ENCODE results near the gene IVNS1ABP. TPM values are rescaled to one million over a fixed set of nuclear protein-coding genes. Genes with fewer than 3 reads are reported as not detected.

The IVNS1ABP gene
- total and polyA plus RNA-seq, 4 experiments from 2014 or later, result 74.0 to 187 (median 129) TPM

DNA sequence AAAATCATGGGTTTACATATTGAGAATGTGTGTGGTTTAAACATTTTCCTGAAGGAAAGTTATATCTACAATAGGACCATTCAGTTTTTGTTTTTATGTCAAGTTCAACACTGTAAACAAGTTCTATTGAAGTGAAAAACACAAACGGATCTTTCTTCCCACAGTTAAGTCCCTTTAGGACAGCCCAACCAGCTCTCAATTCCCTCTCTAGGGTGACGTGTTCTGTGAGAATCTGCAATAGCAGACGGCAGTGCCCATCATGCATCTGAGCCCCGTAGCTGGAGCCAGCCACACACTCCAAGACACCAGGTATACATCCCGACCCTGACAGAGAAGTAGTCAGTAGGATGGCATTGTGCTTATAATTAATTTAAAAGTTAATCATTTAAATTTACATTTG is 26.3 kb upstream of the IVNS1ABP start:
- Mint-ChIP-seq H3K27me3 (no peaks in the 10 kb centered on the region), H3K4me3 (no peak overlapping the region), H3K36me3 (no peaks in the 10 kb centered on the region), H3K4me1 (peaks cover 30 to 49% (median 34%) of the 10 kb centered on the region in 4 donors), H3K27ac (no peak overlapping the region), H3K9me3 (peaks cover 0 to 3% (median 0%) of the 10 kb centered on the region in 8 donors)
- intact Hi-C loops (cut with micrococcal nuclease), result no loop called here
- no peaks in the 10 kb centered on the region for H3K36me3 ChIP-seq (ENCODE audit: insufficient read depth, low read length)
- no peak overlapping the region for H3K4me3 ChIP-seq (ENCODE audit: low read length in 2 of 2)
- H3K27ac ChIP-seq (ENCODE audit: low read depth, low read length), result no peak overlapping the region
- no peaks in the 10 kb centered on the region for H3K9me3 ChIP-seq (ENCODE audit: control insufficient read depth in 1 of 2, low read length in 2 of 2)
- DNase-seq, result no peak
- POLR2A ChIA-PET (ENCODE audit: partially characterized antibody), result no interaction called here
- peaks cover 33% of the 10 kb centered on the region for H3K4me1 ChIP-seq (ENCODE audit: insufficient read depth, low read length)
- CTCF ChIA-PET (ENCODE audit: partially characterized antibody), result no interaction called here
- H3K27me3 ChIP-seq (ENCODE audit: insufficient read depth, low read length), result no peaks in the 10 kb centered on the region

DNA sequence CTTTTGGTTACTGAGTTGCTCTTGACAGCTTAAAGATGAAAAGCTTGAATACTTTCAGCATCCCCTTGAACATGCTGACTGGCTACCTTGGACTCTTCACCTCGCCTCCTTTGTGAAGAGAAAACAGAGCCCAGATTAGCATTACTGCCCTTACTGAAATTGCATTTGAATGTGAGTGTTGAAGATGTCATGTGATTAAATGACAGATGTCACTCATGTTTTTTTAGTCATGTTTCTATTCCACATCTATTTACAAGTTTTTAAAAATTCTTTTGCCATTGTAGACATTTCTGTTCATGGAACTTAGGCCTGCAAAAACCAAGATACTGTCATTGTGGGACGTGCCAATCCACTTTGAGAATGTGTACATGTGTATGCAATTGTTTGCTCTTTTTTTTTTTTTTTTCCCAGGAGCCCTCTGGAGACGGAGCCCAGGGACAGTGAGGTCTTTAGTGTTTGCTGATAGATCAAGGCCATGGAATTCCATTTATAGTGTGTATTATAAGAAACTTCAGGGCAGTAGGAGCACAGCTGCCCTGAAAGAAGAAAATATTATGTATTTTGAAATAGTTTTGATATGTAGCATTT is 25.7 kb upstream of the IVNS1ABP start:
- no peaks in the 10 kb centered on the region for H3K27me3 Mint-ChIP-seq
- Histone ChIP-seq H3K4me1 (ENCODE audit: insufficient read depth, low read length) (peaks cover 37% of the 10 kb centered on the region), H3K27ac (ENCODE audit: low read depth, low read length) (no peak overlapping the region), H3K9me3 (ENCODE audit: control insufficient read depth in 1 of 2, low read length in 2 of 2) (no peaks in the 10 kb centered on the region), H3K4me3 (ENCODE audit: low read length in 2 of 2) (no peak overlapping the region), H3K27me3 (ENCODE audit: insufficient read depth, low read length) (no peaks in the 10 kb centered on the region), H3K36me3 (ENCODE audit: insufficient read depth, low read length) (no peaks in the 10 kb centered on the region)
- ChIA-PET POLR2A (ENCODE audit: partially characterized antibody) (no interaction called here), CTCF (ENCODE audit: partially characterized antibody) (interaction anchor here (2.0 kb wide), 1 partner anchor 327 kb away, joined by 8 read pairs; no protein-coding TSS in a partner anchor)
- peaks cover 0 to 3% (median 0%) of the 10 kb centered on the region in 8 donors for H3K9me3 Mint-ChIP-seq
- peak overlapping the region in 1 of 7 donors; percentile 15 for H3K27ac Mint-ChIP-seq
- intact Hi-C loops (cut with micrococcal nuclease), result no loop called here
- no peak overlapping the region for H3K4me3 Mint-ChIP-seq
- DNase-seq, result no peak
- H3K4me1 Mint-ChIP-seq, result peaks cover 31 to 49% (median 36%) of the 10 kb centered on the region in 4 donors
- H3K36me3 Mint-ChIP-seq, result no peaks in the 10 kb centered on the region

DNA sequence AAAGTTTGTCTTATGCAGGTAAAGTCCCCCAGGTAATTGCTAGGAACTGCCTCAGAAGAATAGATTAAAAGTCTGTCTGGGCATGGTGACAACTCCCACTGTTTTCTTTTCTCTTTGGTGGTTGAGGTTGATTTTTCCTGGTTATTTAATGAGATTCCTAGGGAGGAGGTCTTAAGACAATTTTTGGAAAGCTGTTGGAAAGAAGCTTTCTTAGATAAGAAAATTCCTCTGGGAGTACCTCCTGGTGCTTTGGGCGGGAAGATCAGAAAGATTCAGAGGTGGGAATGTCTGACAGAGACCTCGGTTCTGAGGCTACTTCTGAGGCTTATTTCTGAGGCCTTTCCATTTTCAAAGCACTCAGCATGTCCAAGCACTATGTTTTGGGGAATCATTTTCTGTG is 25.0 kb upstream of the IVNS1ABP start:
- Mint-ChIP-seq H3K4me1 (peaks cover 34 to 50% (median 37%) of the 10 kb centered on the region in 4 donors), H3K4me3 (no peak overlapping the region), H3K36me3 (no peaks in the 10 kb centered on the region), H3K9me3 (peaks cover 0 to 3% (median 0%) of the 10 kb centered on the region in 8 donors), H3K27me3 (no peaks in the 10 kb centered on the region), H3K27ac (no peak overlapping the region)
- no peaks in the 10 kb centered on the region for H3K27me3 ChIP-seq (ENCODE audit: insufficient read depth, low read length)
- H3K36me3 ChIP-seq (ENCODE audit: insufficient read depth, low read length), result no peaks in the 10 kb centered on the region
- no peak overlapping the region for H3K4me3 ChIP-seq (ENCODE audit: low read length in 2 of 2)
- H3K4me1 ChIP-seq (ENCODE audit: insufficient read depth, low read length), result peaks cover 37% of the 10 kb centered on the region
- intact Hi-C loops (cut with micrococcal nuclease), result no loop called here
- ChIA-PET CTCF (ENCODE audit: partially characterized antibody) (interaction anchor here (2.0 kb wide), 1 partner anchor 328 kb away, joined by 8 read pairs; no protein-coding TSS in a partner anchor), POLR2A (ENCODE audit: partially characterized antibody) (interaction anchor here (1.1 kb wide), 1 partner anchor 25 kb away, joined by 5 read pairs; the partner anchor contains the start of gene IVNS1ABP)
- H3K27ac ChIP-seq (ENCODE audit: low read depth, low read length), result no peak overlapping the region
- no peak for DNase-seq
- no peaks in the 10 kb centered on the region for H3K9me3 ChIP-seq (ENCODE audit: control insufficient read depth in 1 of 2, low read length in 2 of 2)

DNA sequence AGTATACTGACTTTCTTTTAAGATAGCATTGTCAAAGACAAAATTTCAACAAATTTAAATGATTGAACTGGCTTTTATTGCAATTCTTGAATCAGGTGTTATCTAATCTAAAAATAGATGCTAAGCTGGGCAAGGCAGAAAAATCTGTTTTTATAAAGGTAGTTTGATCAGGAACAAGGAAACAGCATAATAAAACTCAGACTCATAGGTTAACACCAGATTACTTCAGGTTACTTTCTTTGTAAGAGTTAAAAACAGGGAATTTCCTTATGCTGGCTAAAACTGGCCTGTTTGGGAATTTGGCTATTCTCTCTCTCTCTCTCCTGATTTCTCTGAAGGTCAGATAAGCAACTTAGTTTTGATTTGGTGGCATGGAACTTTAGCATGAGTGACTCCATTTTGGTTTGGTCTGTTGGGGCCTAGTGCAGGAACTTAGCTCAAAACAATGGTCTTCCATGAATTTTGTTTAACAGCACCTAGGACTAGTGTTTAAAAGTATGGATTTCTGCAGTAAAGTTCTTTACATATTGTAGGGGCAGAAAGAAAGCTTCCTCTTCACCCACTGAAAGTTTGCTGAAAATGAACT is 24.2 kb upstream of the IVNS1ABP start:
- Mint-ChIP-seq H3K4me1 (peaks cover 32 to 53% (median 34%) of the 10 kb centered on the region in 4 donors), H3K36me3 (no peaks in the 10 kb centered on the region), H3K27me3 (no peaks in the 10 kb centered on the region), H3K4me3 (no peak overlapping the region), H3K27ac (peak overlapping the region in 2 of 7 donors; percentile 24 to 88), H3K9me3 (peaks cover 0 to 3% (median 0%) of the 10 kb centered on the region in 8 donors)
- ChIA-PET CTCF (ENCODE audit: partially characterized antibody) (interaction anchor here (2.0 kb wide), 1 partner anchor 329 kb away, joined by 8 read pairs; no protein-coding TSS in a partner anchor), POLR2A (ENCODE audit: partially characterized antibody) (interaction anchor here (1.1 kb wide), 1 partner anchor 24 kb away, joined by 5 read pairs; the partner anchor contains the start of gene IVNS1ABP)
- DNase-seq, result no peak
- intact Hi-C loops (cut with micrococcal nuclease), result no loop called here
- no peak overlapping the region for H3K27ac ChIP-seq (ENCODE audit: low read depth, low read length)
- peaks cover 37% of the 10 kb centered on the region for H3K4me1 ChIP-seq (ENCODE audit: insufficient read depth, low read length)
- no peaks in the 10 kb centered on the region for H3K27me3 ChIP-seq (ENCODE audit: insufficient read depth, low read length)
- H3K9me3 ChIP-seq (ENCODE audit: control insufficient read depth in 1 of 2, low read length in 2 of 2), result no peaks in the 10 kb centered on the region
- H3K36me3 ChIP-seq (ENCODE audit: insufficient read depth, low read length), result no peaks in the 10 kb centered on the region
- H3K4me3 ChIP-seq (ENCODE audit: low read length in 2 of 2), result no peak overlapping the region

DNA sequence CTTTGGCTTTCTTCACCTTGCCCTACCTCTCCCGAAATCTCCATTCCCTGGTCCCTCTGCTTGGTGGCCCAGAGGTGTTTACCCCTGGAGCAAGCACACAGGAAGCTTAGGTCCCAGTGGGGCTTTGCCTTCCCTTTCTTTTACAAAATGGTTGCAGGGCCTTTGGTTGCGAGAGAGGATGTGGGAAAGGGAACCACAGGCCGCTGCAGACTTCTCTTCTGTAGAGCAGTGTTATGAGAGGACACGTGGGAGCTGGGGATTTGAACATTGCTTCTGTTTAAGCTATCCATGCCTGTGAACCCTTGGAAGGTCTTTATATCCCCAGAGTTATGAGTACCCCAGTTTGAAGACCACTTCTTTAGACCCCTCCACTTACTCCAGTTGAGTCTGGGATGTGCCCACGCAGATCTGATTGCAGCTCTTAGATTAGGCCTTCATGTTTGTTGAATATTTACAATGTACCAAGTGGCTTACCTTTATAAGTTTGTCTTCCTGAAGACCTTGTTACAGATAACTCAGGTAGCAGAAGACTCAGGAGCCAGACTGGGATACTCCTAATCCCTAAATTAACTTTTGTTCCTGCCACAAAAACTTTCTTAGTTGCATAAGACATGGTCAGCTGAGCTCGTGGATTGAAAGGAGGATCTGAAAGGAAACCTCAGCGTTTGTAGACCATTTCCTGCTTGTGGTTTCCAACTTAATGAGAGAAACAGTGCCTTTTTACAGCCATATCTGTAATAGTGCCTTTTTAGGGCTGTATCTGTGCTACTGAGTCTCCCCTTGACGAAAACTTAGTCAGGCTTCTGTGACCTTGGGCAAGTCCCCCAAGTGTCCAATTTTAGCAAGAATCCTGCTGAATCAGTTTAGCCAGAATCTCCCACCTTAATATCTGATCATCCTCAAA is 21.9 kb upstream of the IVNS1ABP start:
- H3K27ac ChIP-seq (ENCODE audit: low read depth, low read length), result peak overlapping the region; percentile 25
- Mint-ChIP-seq H3K4me1 (peaks cover 25 to 40% (median 32%) of the 10 kb centered on the region in 4 donors), H3K4me3 (peak overlapping the region in 7 of 8 donors; percentile 21 to 88 (median 64)), H3K9me3 (peaks cover 0 to 2% (median 0%) of the 10 kb centered on the region in 8 donors), H3K27ac (peak overlapping the region; percentile 62 to 91 (median 85)), H3K36me3 (no peaks in the 10 kb centered on the region), H3K27me3 (no peaks in the 10 kb centered on the region)
- H3K4me3 ChIP-seq (ENCODE audit: low read length in 2 of 2), result peak overlapping the region in 1 of 2 donors; percentile 10
- intact Hi-C loops (cut with micrococcal nuclease), result loop anchor here (1.0 kb wide), 1 partner anchor 22 kb away; the partner anchor contains the start of gene IVNS1ABP
- peaks cover 37% of the 10 kb centered on the region for H3K4me1 ChIP-seq (ENCODE audit: insufficient read depth, low read length)
- DNase-seq, result peak; percentile 50 to 62 (median 54)
- H3K36me3 ChIP-seq (ENCODE audit: insufficient read depth, low read length), result no peaks in the 10 kb centered on the region
- ChIA-PET POLR2A (ENCODE audit: partially characterized antibody) (interaction anchor here (0.7 to 4.2 kb wide), 13 partner anchors 10 to 342 kb away, joined by 3 to 64 read pairs (median 4); partner anchors contain the start of genes IVNS1ABP and TRMT1L), CTCF (ENCODE audit: partially characterized antibody) (interaction anchor here (1.0 to 2.9 kb wide), 6 partner anchors 21 to 335 kb away, joined by 3 to 15 read pairs (median 4); partner anchors contain the start of gene IVNS1ABP)
- H3K9me3 ChIP-seq (ENCODE audit: control insufficient read depth in 1 of 2, low read length in 2 of 2), result no peaks in the 10 kb centered on the region
- no peaks in the 10 kb centered on the region for H3K27me3 ChIP-seq (ENCODE audit: insufficient read depth, low read length)

DNA sequence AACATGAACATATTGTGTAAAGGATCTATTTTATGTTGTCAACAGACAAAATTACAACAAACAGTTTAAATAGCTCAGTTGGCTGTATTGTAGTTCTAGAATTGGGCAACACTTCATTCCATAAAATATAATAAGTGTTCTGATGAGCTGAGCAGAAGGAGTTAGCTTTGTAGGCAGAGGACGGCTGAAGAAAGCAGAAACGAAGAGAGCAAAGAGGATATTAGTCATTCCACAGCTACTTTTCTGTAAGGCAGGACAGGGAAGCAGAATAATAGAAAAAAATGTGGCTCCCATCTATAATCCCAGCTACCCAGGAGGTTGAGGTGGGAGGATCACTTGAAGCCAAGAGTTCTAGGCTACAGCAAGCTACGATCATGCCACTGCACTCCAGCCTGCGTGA is 20.2 kb upstream of the IVNS1ABP start:
- DNase-seq, result no peak
- H3K9me3 ChIP-seq (ENCODE audit: control insufficient read depth in 1 of 2, low read length in 2 of 2), result no peaks in the 10 kb centered on the region
- H3K36me3 Mint-ChIP-seq, result no peaks in the 10 kb centered on the region
- H3K36me3 ChIP-seq (ENCODE audit: insufficient read depth, low read length), result no peaks in the 10 kb centered on the region
- no peaks in the 10 kb centered on the region for H3K27me3 ChIP-seq (ENCODE audit: insufficient read depth, low read length)
- H3K27me3 Mint-ChIP-seq, result no peaks in the 10 kb centered on the region
- peaks cover 27 to 40% (median 32%) of the 10 kb centered on the region in 4 donors for H3K4me1 Mint-ChIP-seq
- peaks cover 37% of the 10 kb centered on the region for H3K4me1 ChIP-seq (ENCODE audit: insufficient read depth, low read length)
- no peak overlapping the region for H3K4me3 ChIP-seq (ENCODE audit: low read length in 2 of 2)
- H3K4me3 Mint-ChIP-seq, result no peak overlapping the region
- POLR2A ChIA-PET (ENCODE audit: partially characterized antibody), result interaction anchor here (1.1 to 4.2 kb wide), 3 partner anchors 20 to 222 kb away, joined by 3 to 64 read pairs (median 4); partner anchors contain the start of gene IVNS1ABP
- intact Hi-C loops (cut with micrococcal nuclease), result no loop called here
- H3K27ac Mint-ChIP-seq, result peak overlapping the region in 3 of 7 donors; percentile 3 to 24 (median 22)
- H3K9me3 Mint-ChIP-seq, result peaks cover 0 to 2% (median 0%) of the 10 kb centered on the region in 8 donors
- CTCF ChIA-PET (ENCODE audit: partially characterized antibody), result interaction anchor here (0.8 to 2.9 kb wide), 5 partner anchors 13 to 259 kb away, joined by 3 to 15 read pairs (median 7); partner anchors contain the start of gene IVNS1ABP
- no peak overlapping the region for H3K27ac ChIP-seq (ENCODE audit: low read depth, low read length)

All from CD4-positive, alpha-beta memory T cell (primary cell).